Tibial nerve (tissue), 4 donors: ENCODE measurements around the gene SH3RF3.

Source experiments
- CTCF ChIP-seq, 5 experiments: fragments of 200-600 bp in 3 of 5; fragments of 450-650 bp in 2 of 5; sonication (generic) in 3 of 5; IDR thresholded peaks; one replicate each; pipeline ENCODE4 v1.5.1; 2016 to 2019; ENCODE audit warnings: antibody characterized with exemption in 5 of 5, mild to moderate bottlenecking in 3 of 5, moderate library complexity in 2 of 5
- EP300 ChIP-seq, 2 donors: sonication (generic); formaldehyde crosslinking; IDR thresholded peaks; one replicate each; pipeline ENCODE4 v1.6.1; 2017; ENCODE audit warnings: antibody characterized with exemption in 2 of 2, mild to moderate bottlenecking in 1 of 2

GRCh38 chr2:109478906-109479493, 350.0 kb downstream of the SH3RF3 start:
- TF ChIP-seq EP300 (IDR thresholded peaks at IDR 0.05): no peak
- no peak for TF ChIP-seq CTCF (IDR thresholded peaks at IDR 0.05)
